Prostate gland (tissue), 2 donors: ENCODE measurements around the gene ADM5.

Experiments used
- POLR2A ChIP-seq: fragments of 450-650 bp; IDR thresholded peaks from one replicate; pipeline ENCODE4 v1.6.1; 2016; ENCODE audit warnings: antibody characterized with exemption, mild to moderate bottlenecking
- TF ChIP-seq, protein P1 (sequence below), 4 experiments: fragments of 200-600 bp in 2 of 4; fragments of 450-650 bp in 2 of 4; sonication (generic) in 2 of 4; IDR thresholded peaks; 1 replicate in 3 of 4; 2 replicates in 1 of 4; pipeline ENCODE4 v1.5.1; 2016 to 2019; ENCODE audit warnings: antibody characterized with exemption in 4 of 4, mild to moderate bottlenecking in 2 of 4, moderate library complexity in 2 of 4

DNA sequence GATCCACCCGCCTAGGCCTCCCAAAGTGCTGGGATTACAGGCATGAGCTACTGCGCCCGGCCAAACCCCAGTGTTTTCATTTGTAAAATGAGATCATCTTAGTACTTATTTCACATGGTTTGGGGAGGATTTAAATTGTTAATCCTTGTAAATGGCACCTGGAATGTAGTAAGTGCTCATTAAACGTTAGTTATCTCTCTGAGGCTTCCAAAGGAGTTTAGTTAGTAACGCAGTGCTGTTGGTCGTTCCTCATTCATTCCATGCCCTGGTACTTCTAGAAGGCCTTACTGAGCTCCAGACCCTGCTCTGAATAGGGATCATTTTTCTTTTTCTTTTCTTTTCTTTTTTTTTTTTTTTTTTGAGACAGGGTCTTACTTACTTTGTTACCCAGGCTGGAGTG is 6.7 kb downstream of the ADM5 start:
- TF ChIP-seq POLR2A = no peak
- TF ChIP-seq, protein P1, sequence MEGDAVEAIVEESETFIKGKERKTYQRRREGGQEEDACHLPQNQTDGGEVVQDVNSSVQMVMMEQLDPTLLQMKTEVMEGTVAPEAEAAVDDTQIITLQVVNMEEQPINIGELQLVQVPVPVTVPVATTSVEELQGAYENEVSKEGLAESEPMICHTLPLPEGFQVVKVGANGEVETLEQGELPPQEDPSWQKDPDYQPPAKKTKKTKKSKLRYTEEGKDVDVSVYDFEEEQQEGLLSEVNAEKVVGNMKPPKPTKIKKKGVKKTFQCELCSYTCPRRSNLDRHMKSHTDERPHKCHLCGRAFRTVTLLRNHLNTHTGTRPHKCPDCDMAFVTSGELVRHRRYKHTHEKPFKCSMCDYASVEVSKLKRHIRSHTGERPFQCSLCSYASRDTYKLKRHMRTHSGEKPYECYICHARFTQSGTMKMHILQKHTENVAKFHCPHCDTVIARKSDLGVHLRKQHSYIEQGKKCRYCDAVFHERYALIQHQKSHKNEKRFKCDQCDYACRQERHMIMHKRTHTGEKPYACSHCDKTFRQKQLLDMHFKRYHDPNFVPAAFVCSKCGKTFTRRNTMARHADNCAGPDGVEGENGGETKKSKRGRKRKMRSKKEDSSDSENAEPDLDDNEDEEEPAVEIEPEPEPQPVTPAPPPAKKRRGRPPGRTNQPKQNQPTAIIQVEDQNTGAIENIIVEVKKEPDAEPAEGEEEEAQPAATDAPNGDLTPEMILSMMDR (IDR thresholded peaks at IDR 0.05) = no peak
